Tibial nerve (tissue), 4 donors: ENCODE results near the gene COIL. TPM values are rescaled to one million over a fixed set of nuclear protein-coding genes. Genes with fewer than 3 reads are reported as not detected.

Experiments used
- DNase-seq, 2 donors: peaks; one replicate each; pipeline ENCODE4 v3.0.0-alpha.2; 2019; ENCODE audit warnings: low spot score in 2 of 2
- H3K27ac ChIP-seq, 4 donors: fragments of 200-600 bp; sonication (generic) in 3 of 4; one replicate each; pipeline ENCODE4 v1.5.1; 2017 to 2019; ENCODE audit warnings: mild to moderate bottlenecking in 1 of 4
- H3K27me3 ChIP-seq, 2 donors: fragments of 200-600 bp; sonication (generic) in 1 of 2; one replicate each; pipeline versions ENCODE4 v1.5.1 to v1.6.0; 2017 to 2019
- H3K36me3 ChIP-seq, 3 donors: fragments of 200-600 bp; sonication (generic); one replicate each; pipeline ENCODE4 v1.5.1; 2018 to 2019
- H3K4me1 ChIP-seq, 4 donors: fragments of 200-600 bp; sonication (generic) in 3 of 4; one replicate each; pipeline ENCODE4 v1.5.1; 2017 to 2019
- H3K4me3 ChIP-seq, 4 donors: fragments of 200-600 bp; sonication (generic) in 3 of 4; one replicate each; pipeline ENCODE4 v1.5.1; 2017 to 2019; ENCODE audit warnings: mild to moderate bottlenecking in 1 of 4, moderate library complexity in 1 of 4
- H3K9me3 ChIP-seq, 4 donors: fragments of 200-600 bp; sonication (generic) in 3 of 4; one replicate each; pipeline ENCODE4 v1.5.1; 2017 to 2019
- EP300 ChIP-seq, 2 donors: sonication (generic); formaldehyde crosslinking; IDR thresholded peaks; one replicate each; pipeline ENCODE4 v1.6.1; 2017; ENCODE audit warnings: antibody characterized with exemption in 2 of 2, mild to moderate bottlenecking in 1 of 2
- POLR2A ChIP-seq, 2 donors: fragments of 450-650 bp; IDR thresholded peaks; one replicate each; pipeline ENCODE4 v1.6.1; 2017; ENCODE audit warnings: antibody characterized with exemption in 2 of 2, mild to moderate bottlenecking in 2 of 2, moderate library complexity in 2 of 2
- WGBS, 2 donors: methylation state at CpG; one replicate each; pipeline ENCODE4 v1.1.5; 2018; 5-methylcytosine and 5-hydroxymethylcytosine counted together
- total RNA-seq, 4 donors: library from RNA; depleted of rRNA; stranded (reverse); fragments of >200 nt; gene quantifications; one replicate each; pipeline ENCODE4 v1.1.0, GENCODE V29; 2016
- TF ChIP-seq, protein P1 (sequence below), 5 experiments: fragments of 200-600 bp in 3 of 5; fragments of 450-650 bp in 2 of 5; sonication (generic) in 3 of 5; IDR thresholded peaks; one replicate each; pipeline ENCODE4 v1.5.1; 2016 to 2019; ENCODE audit warnings: antibody characterized with exemption in 5 of 5, mild to moderate bottlenecking in 3 of 5, moderate library complexity in 2 of 5

The COIL gene
- total RNA-seq, 4 donors from 2014 or later, result 9.2 to 13.1 (median 9.7) TPM

DNA sequence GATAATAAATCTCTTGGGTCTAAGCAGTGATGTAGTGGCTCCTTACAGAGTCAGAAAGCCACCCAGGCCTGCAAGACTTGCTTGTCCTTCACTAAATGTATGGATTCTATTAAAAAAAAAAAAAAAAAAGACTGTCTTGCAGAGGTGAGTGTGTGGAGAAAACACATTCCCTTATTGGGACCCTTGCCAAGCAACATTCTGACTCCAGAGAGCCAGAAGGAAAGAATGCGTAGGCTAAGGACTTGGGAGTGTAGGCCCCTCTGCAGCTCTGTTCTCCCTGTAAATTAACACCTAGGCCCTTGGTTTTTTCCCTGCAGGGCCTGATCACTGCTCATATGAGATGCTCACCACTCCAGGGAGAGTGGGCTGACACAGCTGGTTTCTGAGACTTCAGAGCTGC, 34.9 kb upstream of the COIL start:
- H3K27ac ChIP-seq, result no peak overlapping the region
- DNase-seq, result no peak
- H3K4me1 ChIP-seq, result no peaks in the 10 kb centered on the region
- H3K36me3 ChIP-seq, result peaks cover 2 to 95% (median 5%) of the 10 kb centered on the region in 3 donors
- TF ChIP-seq EP300 (IDR thresholded peaks at IDR 0.05) (no peak), POLR2A (IDR thresholded peaks at IDR 0.05) (no peak)
- TF ChIP-seq, protein P1, sequence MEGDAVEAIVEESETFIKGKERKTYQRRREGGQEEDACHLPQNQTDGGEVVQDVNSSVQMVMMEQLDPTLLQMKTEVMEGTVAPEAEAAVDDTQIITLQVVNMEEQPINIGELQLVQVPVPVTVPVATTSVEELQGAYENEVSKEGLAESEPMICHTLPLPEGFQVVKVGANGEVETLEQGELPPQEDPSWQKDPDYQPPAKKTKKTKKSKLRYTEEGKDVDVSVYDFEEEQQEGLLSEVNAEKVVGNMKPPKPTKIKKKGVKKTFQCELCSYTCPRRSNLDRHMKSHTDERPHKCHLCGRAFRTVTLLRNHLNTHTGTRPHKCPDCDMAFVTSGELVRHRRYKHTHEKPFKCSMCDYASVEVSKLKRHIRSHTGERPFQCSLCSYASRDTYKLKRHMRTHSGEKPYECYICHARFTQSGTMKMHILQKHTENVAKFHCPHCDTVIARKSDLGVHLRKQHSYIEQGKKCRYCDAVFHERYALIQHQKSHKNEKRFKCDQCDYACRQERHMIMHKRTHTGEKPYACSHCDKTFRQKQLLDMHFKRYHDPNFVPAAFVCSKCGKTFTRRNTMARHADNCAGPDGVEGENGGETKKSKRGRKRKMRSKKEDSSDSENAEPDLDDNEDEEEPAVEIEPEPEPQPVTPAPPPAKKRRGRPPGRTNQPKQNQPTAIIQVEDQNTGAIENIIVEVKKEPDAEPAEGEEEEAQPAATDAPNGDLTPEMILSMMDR (IDR thresholded peaks at IDR 0.05), result no peak
- no peaks in the 10 kb centered on the region for H3K9me3 ChIP-seq
- H3K4me3 ChIP-seq, result no peak overlapping the region
- WGBS, 2 donors, result 84 to 90% methylated on average over 1 of the region's 1 CpG
- H3K27me3 ChIP-seq, result no peaks in the 10 kb centered on the region

DNA sequence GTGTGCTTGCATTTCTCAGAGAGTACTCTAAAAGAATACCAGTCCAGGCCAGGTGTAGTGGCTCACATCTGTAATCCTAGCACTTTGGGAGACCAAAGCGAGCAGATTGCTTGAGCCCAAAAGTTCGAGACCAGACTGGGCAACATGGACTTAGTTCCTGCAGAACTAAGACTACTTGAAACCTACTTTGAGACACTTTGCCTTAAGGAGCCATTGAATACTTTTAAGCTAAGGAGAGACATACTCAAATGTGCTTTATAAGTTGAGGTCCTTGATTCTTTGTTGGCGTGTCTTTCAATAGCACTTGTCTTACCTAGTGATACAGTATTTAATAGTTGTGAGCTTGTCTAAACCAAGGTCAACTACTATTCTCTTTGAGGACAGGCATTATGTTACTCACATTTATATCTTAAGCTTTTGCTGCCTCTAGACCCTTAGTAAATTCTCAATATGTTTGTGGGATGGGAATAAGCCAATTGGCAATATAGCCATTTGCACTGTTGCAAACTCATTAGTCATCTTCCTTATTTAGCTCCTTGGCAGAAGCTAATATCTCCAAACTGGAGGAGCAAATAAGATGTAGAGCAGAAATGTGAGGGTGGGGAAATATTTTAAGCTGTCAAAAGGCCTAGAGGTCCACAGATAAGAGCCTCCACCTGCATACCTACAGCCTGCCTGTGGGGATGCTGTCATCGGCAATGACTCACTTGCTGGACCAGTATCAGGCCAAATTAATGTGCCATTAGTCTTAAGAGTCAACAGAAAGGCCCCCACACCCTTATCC, 33.4 kb upstream of the COIL start:
- 94 to 97% methylated on average over 4 of the region's 4 CpGs for WGBS, 2 donors
- no peak for DNase-seq

DNA sequence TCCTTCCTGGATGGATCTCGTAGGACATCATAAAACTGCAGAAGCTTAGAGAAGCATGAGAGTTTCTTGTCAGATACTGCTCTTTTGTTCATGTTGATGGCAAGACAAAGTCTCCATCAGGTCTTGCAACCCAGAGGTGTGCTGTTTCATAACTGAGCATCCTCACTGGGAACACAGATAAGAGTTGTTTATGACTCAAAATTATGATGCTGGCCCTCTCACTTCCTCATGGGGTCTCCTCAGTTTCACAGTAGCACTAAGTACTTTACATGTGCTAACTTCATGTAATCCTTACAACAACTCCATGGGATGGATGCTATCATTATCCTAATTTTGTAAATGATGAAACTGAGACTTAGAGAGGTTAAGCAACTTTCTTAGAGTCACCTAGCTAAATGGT, 31.5 kb upstream of the COIL start:
- TF ChIP-seq, protein P1 (IDR thresholded peaks at IDR 0.05), result no peak
- TF ChIP-seq EP300 (IDR thresholded peaks at IDR 0.05) (no peak), POLR2A (IDR thresholded peaks at IDR 0.05) (no peak)
- Histone ChIP-seq H3K9me3 (no peaks in the 10 kb centered on the region), H3K27me3 (no peaks in the 10 kb centered on the region), H3K27ac (no peak overlapping the region), H3K36me3 (peaks cover 0 to 97% (median 2%) of the 10 kb centered on the region in 3 donors), H3K4me3 (no peak overlapping the region), H3K4me1 (no peaks in the 10 kb centered on the region)
- 71 to 87% methylated on average over 1 of the region's 1 CpG for WGBS, 2 donors
- DNase-seq, result no peak

More for the DNA sequence above, 33.4 kb upstream of the COIL start:
- Histone ChIP-seq H3K4me3 (no peak overlapping the region), H3K27me3 (no peaks in the 10 kb centered on the region), H3K36me3 (peaks cover 0 to 97% (median 2%) of the 10 kb centered on the region in 3 donors), H3K4me1 (no peaks in the 10 kb centered on the region), H3K27ac (no peak overlapping the region), H3K9me3 (no peaks in the 10 kb centered on the region)
- TF ChIP-seq EP300 (IDR thresholded peaks at IDR 0.05) (no peak), POLR2A (IDR thresholded peaks at IDR 0.05) (no peak)
- TF ChIP-seq, protein P1 (IDR thresholded peaks at IDR 0.05), result no peak

DNA sequence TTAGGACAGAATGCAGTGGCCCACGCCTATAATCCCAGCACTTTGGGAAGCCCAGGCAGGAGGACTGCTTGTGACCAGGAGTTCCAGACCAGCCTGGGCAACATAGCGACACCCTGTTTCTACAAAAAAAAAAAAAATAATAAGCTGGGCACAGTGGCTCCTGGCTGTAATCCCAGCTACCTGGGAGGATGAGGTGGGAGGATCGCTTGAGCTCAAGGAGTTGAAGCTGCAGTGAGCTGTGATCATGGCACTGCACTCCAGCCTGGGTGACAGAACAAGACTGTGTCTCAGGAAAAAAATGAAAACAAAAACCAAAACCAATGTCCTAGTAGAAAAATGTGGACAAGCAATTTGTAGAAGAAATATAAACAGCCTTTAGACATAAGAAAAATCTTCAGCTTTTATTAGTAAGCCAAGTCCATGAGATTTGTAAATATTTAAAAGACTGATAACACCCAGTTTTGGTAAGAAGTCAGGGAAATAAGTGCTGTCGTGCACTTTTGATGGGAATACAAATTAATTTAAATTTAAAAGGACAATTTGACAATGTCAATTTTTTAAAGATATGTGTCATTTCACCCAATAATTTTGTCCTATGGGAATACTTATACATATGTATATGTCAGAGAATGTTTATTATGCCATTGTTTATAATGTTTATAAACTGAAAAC, 28.2 kb upstream of the COIL start:
- no peaks in the 10 kb centered on the region for H3K4me1 ChIP-seq
- H3K36me3 ChIP-seq, result peaks cover 0 to 97% (median 15%) of the 10 kb centered on the region in 3 donors
- H3K27ac ChIP-seq, result no peak overlapping the region
- no peak overlapping the region for H3K4me3 ChIP-seq
- 95% methylated on average over 4 of the region's 4 CpGs for WGBS, 2 donors
- TF ChIP-seq EP300 (IDR thresholded peaks at IDR 0.05) (no peak), POLR2A (IDR thresholded peaks at IDR 0.05) (no peak)
- TF ChIP-seq, protein P1 (IDR thresholded peaks at IDR 0.05), result no peak
- H3K9me3 ChIP-seq, result no peaks in the 10 kb centered on the region
- no peaks in the 10 kb centered on the region for H3K27me3 ChIP-seq
- DNase-seq, result no peak

DNA sequence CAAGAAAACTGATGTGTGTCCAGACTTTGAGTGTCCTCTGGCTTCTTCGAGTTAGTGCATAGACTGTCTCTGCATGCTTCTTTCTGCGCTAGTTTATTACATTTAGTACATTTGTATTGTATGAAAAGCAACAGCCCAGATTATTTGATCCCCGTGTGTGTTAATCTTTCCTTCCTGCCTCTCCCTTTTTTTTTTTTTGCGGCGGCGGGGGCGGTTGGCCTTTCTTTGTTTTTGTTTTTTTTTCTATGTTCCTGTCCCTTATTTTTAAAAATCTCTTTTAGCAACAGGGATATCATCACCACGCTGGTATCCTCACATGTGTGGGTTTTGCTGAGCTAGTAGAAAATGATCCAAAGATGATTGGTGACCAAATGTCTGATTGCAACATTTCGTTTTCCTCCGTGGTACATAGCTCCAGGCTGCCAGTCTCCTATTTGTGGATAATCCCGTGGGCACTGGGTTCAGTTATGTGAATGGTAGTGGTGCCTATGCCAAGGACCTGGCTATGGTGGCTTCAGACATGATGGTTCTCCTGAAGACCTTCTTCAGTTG, 26.5 kb upstream of the COIL start:
- H3K9me3 ChIP-seq, result no peaks in the 10 kb centered on the region
- peaks cover 0 to 90% (median 15%) of the 10 kb centered on the region in 3 donors for H3K36me3 ChIP-seq
- no peak overlapping the region for H3K4me3 ChIP-seq
- H3K27ac ChIP-seq, result no peak overlapping the region
- no peaks in the 10 kb centered on the region for H3K4me1 ChIP-seq
- DNase-seq, result no peak
- TF ChIP-seq, protein P1 (IDR thresholded peaks at IDR 0.05), result no peak
- TF ChIP-seq EP300 (IDR thresholded peaks at IDR 0.05) (no peak), POLR2A (IDR thresholded peaks at IDR 0.05) (no peak)
- WGBS, 2 donors, result 74 to 75% methylated on average over 11 of the region's 11 CpGs
- no peaks in the 10 kb centered on the region for H3K27me3 ChIP-seq
